ENCODE data around the gene ZBTB3. TPM values are rescaled to one million over a fixed set of nuclear protein-coding genes. Genes with fewer than 3 reads are reported as not detected.
"Not testable (repeated sequence)": the region's sequence is repeated elsewhere in the genome, so short reads cannot be mapped to it uniquely, and the experiment has no call there.

ZBTB3 gene
- total RNA-seq, 3 donors from 2014 or later (not counting 1 experiment from before 2014, with no cell fraction given): 5.4 to 9.6 (median 8.8) TPM

- Histone ChIP-seq H3K27ac (ENCODE audit: low read length) (no peak overlapping the region), H3K36me3 (ENCODE audit: control insufficient read depth, insufficient read depth, low read length) (peaks cover 43% of the 10 kb centered on the region), H3K4me1 (ENCODE audit: control insufficient read depth, insufficient read depth, low read length) (peaks cover 24% of the 10 kb centered on the region), H3K9me3 (ENCODE audit: control insufficient read depth, insufficient read depth, low read length) (no peaks in the 10 kb centered on the region), H3K27me3 (ENCODE audit: control insufficient read depth, insufficient read depth, low read length) (no peaks in the 10 kb centered on the region), H3K4me3 (ENCODE audit: low read length) (no peak overlapping the region)
- WGBS (ENCODE audit: insufficient coverage): 90% methylated on average over 2 of the region's 2 CpGs
- H3K27me3 Mint-ChIP-seq (ENCODE audit: low read depth in 2 of 2): no peaks in the 10 kb centered on the region
- intact Hi-C loops (cut with micrococcal nuclease): no loop called here
- no peak for TF ChIP-seq CTCF (IDR thresholded peaks at IDR 0.05)
- H3K4me3 Mint-ChIP-seq: no peak overlapping the region
- peaks cover 18% of the 10 kb centered on the region in 2 donors for H3K4me1 Mint-ChIP-seq
- DNase-seq (peak in 1 of 2 donors; percentile 50), ATAC-seq (no peak)
- no peaks in the 10 kb centered on the region for H3K9me3 Mint-ChIP-seq
- H3K36me3 Mint-ChIP-seq: peaks cover 5% of the 10 kb centered on the region
- H3K27ac Mint-ChIP-seq: no peak overlapping the region
These were observed 21.1 kb downstream of the ZBTB3 start for GRCh38 chr11:62732830-62733229.

- H3K27me3 ChIP-seq (ENCODE audit: control insufficient read depth, insufficient read depth, low read length); intact Hi-C loops (cut with micrococcal nuclease); H3K27me3 Mint-ChIP-seq (ENCODE audit: low read depth in 2 of 2); DNase-seq; H3K4me3 ChIP-seq (ENCODE audit: low read length); H3K36me3 Mint-ChIP-seq; H3K9me3 ChIP-seq (ENCODE audit: control insufficient read depth, insufficient read depth, low read length); ATAC-seq; H3K27ac ChIP-seq (ENCODE audit: low read length); H3K9me3 Mint-ChIP-seq: not testable (repeated sequence)
- Mint-ChIP-seq H3K27ac (peak overlapping the region; percentile 58 to 99), H3K4me1 (peaks cover 34 to 42% of the 10 kb centered on the region in 2 donors), H3K4me3 (peak overlapping the region; percentile 72)
- Histone ChIP-seq H3K36me3 (ENCODE audit: control insufficient read depth, insufficient read depth, low read length) (peaks cover 28% of the 10 kb centered on the region), H3K4me1 (ENCODE audit: control insufficient read depth, insufficient read depth, low read length) (peaks cover 38% of the 10 kb centered on the region)
- 96% methylated on average over 14 of the region's 14 CpGs for WGBS (ENCODE audit: insufficient coverage)
These were observed 23.9 kb downstream of the ZBTB3 start for GRCh38 chr11:62730076-62730475.

GRCh38 chr11:62728171-62728988, 25.6 kb downstream of the ZBTB3 start, which contains the start of gene TTC9C:
Gene TTC9C (plus strand): TSS chr11:62728486. CDS start chr11:62728849, 363 bp downstream.
- peaks cover 14% of the 10 kb centered on the region for H3K36me3 Mint-ChIP-seq
- intact Hi-C loops (cut with micrococcal nuclease): loop anchor here (1.0 to 5.0 kb wide), 4 partner anchors 33 to 153 kb away; partner anchors contain the start of genes C11orf98, CSKMT and POLR2G
- H3K9me3 Mint-ChIP-seq: no peaks in the 10 kb centered on the region
- peak within 1 kb of the TSS; percentile 98 for H3K4me3 Mint-ChIP-seq
- H3K4me1 Mint-ChIP-seq: peaks cover 49 to 59% of the 10 kb centered on the region in 2 donors
- H3K4me3 ChIP-seq (ENCODE audit: low read length): peak within 1 kb of the TSS; percentile 91
- H3K9me3 ChIP-seq (ENCODE audit: control insufficient read depth, insufficient read depth, low read length): no peaks in the 10 kb centered on the region
- DNase-seq (peak; percentile 73 to 91), ATAC-seq (peak; percentile 37 to 45 (median 41))
- H3K4me1 ChIP-seq (ENCODE audit: control insufficient read depth, insufficient read depth, low read length): peaks cover 44% of the 10 kb centered on the region
- no peaks in the 10 kb centered on the region for H3K27me3 Mint-ChIP-seq (ENCODE audit: low read depth in 2 of 2)
- H3K27ac Mint-ChIP-seq: peak within 1 kb of the TSS; percentile 99
- H3K27me3 ChIP-seq (ENCODE audit: control insufficient read depth, insufficient read depth, low read length): no peaks in the 10 kb centered on the region
- WGBS (ENCODE audit: insufficient coverage): 0% methylated on average over 29 of the region's 29 CpGs
- peak within 1 kb of the TSS; percentile 88 for H3K27ac ChIP-seq (ENCODE audit: low read length)
- peaks cover 29% of the 10 kb centered on the region for H3K36me3 ChIP-seq (ENCODE audit: control insufficient read depth, insufficient read depth, low read length)
- no peak for TF ChIP-seq CTCF (IDR thresholded peaks at IDR 0.05)

- Mint-ChIP-seq H3K36me3 (peaks cover 10% of the 10 kb centered on the region), H3K4me3 (peak overlapping the region; percentile 98), H3K4me1 (peaks cover 44 to 60% of the 10 kb centered on the region in 2 donors), H3K27me3 (ENCODE audit: low read depth in 2 of 2) (no peaks in the 10 kb centered on the region), H3K9me3 (no peaks in the 10 kb centered on the region), H3K27ac (peak overlapping the region; percentile 99)
- Histone ChIP-seq H3K36me3 (ENCODE audit: control insufficient read depth, insufficient read depth, low read length) (peaks cover 28% of the 10 kb centered on the region), H3K27me3 (ENCODE audit: control insufficient read depth, insufficient read depth, low read length) (no peaks in the 10 kb centered on the region), H3K9me3 (ENCODE audit: control insufficient read depth, insufficient read depth, low read length) (no peaks in the 10 kb centered on the region), H3K4me3 (ENCODE audit: low read length) (peak overlapping the region; percentile 91), H3K4me1 (ENCODE audit: control insufficient read depth, insufficient read depth, low read length) (peaks cover 44% of the 10 kb centered on the region), H3K27ac (ENCODE audit: low read length) (peak overlapping the region; percentile 88)
- peak; percentile 60 to 73 (median 63) for ATAC-seq
- peak; percentile 75 to 96 for DNase-seq
- whole genome bisulfite sequencing (ENCODE audit: insufficient coverage): 0% methylated on average over 19 of the region's 20 CpGs
- intact Hi-C loops (cut with micrococcal nuclease): loop anchor here (1.0 to 5.0 kb wide), 7 partner anchors 19 to 153 kb away; partner anchors contain the start of genes C11orf98, CSKMT, POLR2G and STX5
- TF ChIP-seq CTCF (IDR thresholded peaks at IDR 0.05): no peak
These were observed 26.1 kb downstream of the ZBTB3 start for GRCh38 chr11:62727872-62728170.

Data from natural killer cell (primary cell).